Hair follicle dermal papilla cell (primary cell): ENCODE results near the gene BRIX1. TPM values are rescaled to one million over a fixed set of nuclear protein-coding genes. Genes with fewer than 3 reads are reported as not detected.

Experiments used
- total RNA-seq: library from RNA; depleted of rRNA; stranded (reverse); fragments of >200 nt; gene quantifications from 2 replicates; pipeline ENCODE4 v1.2.3, GENCODE V29; 2012

Gene BRIX1
- 23.4 and 24.5 TPM in 2 replicates for total RNA-seq

GRCh38 chr5:34915139-34915855 is at the start of gene BRIX1, which contains the start of gene RAD1:
BRIX1 (plus strand) TSS chr5:34915711; CDS start chr5:34915739, 28 bp downstream.
RAD1 (minus strand) TSS chr5:34915504; CDS start chr5:34914892, 612 bp downstream.

DNA sequence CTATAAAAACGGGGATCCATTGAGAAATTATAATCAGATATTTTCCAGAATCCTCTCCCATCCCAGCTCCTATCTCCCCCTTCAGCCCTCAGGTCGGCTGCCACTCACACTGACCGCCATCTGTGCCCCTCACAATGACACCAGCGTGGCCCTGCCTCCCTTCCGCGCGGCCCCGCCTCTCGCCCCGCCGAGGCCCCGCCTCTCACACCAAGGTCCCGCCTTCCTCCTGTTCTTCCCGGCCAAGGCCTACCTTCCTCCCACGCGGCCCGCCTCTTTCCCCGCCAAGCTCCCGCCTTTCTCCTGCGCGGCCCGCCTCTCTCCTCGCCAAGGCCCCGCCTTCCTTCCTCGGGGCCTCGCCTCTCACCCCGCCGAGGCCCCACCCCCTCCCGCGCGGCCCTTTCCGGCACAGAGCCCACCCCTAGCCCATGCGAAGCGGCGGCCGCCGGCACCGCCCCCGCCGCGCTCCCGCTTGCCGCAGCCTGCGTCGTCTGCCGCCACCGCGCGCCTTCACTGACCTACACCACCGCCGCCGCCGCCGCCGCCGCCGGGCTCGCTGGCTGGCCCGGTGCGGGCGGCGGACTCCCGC is 13.7 kb downstream of the BRIX1 start, which contains the start of gene DNAJC21:
Gene DNAJC21 (plus strand): TSS at position 426 of the 586 bp plus-strand sequence. CDS start 261 bp downstream, outside the sequence.

Other genes with a start within 250 kb of the BRIX1 start
- 0.24 and 0.32 TPM in 2 replicates for gene TTC23L, start 76.5 kb upstream of the BRIX1 start, total RNA-seq
- 32.1 and 40.7 TPM in 2 replicates for gene RAD1, start 207 bp upstream of the BRIX1 start, total RNA-seq
- 23.9 and 25.8 TPM in 2 replicates for gene DNAJC21, start 13.8 kb downstream of the BRIX1 start, total RNA-seq
- not detected in 2 replicates for gene AGXT2, start 132.2 kb downstream of the BRIX1 start, total RNA-seq